GM21825 (cell line): ENCODE results near the gene KIF21B.

Experiments
- ATAC-seq: cut with Tn5 transposase; IDR thresholded peaks from one replicate; pipeline ENCODE4 v1.9.1; 2021; ENCODE audit warnings: mild to moderate bottlenecking, moderate library complexity; ENCODE audit not compliant: unreplicated experiment

KIF21B gene

GRCh38 chr1:201023517-201023902 lies at the start of gene KIF21B:
TSS of gene KIF21B (minus strand) at chr1:201023714. CDS start at chr1:201023383, 331 bp downstream.
- peak; percentile 50 for ATAC-seq

- no peak for ATAC-seq
Observed at GRCh38 chr1:201072922-201073321, 49.4 kb upstream of the KIF21B start.

DNA sequence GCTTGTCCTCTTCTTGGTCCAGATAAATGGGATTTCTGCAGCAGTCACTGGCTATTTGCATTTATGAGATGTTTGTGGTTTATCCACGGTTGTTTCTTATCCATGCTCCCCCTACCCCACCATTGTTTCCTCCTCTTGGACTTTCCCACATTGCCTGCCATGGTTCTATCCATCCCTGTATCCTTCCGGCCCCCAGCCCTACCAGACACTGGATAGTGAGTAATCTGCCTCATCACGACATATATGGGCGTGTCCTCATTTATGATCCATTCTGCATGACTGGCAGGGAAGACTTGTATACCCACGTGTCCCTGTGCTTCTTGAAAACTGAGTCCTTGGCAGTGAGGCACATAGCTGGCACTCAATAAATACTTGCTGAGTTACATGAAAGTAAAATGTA lies 48.6 kb upstream of the KIF21B start:
- ATAC-seq = no peak

GRCh38 chr1:201069636-201070035 lies 46.1 kb upstream of the KIF21B start:
- no peak for ATAC-seq

DNA sequence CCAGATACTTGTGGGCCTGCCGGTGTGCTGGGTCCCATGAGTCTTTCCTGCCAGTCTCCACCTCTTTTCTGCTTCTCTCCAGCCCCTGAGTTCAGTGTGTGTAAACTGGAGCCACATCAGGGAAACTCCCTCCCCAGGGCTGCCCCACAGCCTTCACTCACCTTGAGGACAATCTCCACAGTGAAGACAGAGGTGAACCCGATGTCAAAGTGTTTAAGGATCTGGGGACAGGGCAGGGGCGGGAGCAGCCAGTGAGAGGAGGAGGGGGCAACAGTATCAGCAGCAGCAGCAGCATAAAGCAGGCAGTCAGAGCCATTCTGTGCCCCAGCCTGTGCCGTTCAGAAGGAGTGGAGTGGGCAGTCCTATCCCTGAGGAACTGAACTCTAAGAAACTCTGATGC lies 45.5 kb upstream of the KIF21B start:
- no peak for ATAC-seq

GRCh38 chr1:201066986-201067385 lies 43.5 kb upstream of the KIF21B start:
- no peak for ATAC-seq

DNA sequence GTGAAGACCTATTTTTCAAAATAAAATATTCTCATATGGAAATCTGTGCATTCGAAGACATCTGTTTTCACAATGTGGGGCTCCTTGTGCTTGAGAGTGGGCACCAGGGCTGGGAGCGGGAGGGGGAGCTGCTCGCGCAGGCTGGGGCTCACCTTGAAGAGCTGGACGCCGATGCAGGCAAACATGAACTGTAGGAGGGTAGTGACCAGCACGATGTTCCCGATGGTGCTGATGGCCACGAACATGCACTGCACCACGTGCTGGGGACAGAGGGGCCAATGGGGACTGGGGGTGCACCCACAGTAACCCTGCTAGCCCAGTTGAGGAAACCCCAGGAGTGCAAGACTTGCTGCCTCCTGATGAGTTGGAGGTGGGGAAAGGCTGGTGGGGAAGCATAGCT lies 42.2 kb upstream of the KIF21B start:
- no peak for ATAC-seq

DNA sequence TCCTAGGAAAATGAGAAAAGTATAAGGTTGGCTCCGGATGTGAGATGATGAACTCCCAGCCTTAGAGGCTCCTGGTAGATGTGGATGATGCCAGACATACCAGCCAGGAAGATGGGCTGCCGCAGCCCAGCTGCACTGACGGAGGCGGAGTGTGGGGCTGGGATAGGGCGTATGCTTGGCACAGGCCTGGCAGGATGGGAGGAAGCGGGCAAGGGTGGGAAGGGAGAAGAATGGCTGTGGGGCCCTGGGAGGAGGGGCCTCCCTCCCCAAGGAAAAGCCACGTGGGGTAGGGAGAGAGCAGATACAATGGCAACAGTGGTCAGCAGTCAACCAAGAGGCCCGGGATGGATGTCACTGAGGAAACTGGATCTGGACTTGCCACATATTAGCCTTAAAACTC lies 41.3 kb upstream of the KIF21B start:
- ATAC-seq = no peak

- ATAC-seq = no peak
Observed at GRCh38 chr1:201063145-201063544, 39.6 kb upstream of the KIF21B start.

DNA sequence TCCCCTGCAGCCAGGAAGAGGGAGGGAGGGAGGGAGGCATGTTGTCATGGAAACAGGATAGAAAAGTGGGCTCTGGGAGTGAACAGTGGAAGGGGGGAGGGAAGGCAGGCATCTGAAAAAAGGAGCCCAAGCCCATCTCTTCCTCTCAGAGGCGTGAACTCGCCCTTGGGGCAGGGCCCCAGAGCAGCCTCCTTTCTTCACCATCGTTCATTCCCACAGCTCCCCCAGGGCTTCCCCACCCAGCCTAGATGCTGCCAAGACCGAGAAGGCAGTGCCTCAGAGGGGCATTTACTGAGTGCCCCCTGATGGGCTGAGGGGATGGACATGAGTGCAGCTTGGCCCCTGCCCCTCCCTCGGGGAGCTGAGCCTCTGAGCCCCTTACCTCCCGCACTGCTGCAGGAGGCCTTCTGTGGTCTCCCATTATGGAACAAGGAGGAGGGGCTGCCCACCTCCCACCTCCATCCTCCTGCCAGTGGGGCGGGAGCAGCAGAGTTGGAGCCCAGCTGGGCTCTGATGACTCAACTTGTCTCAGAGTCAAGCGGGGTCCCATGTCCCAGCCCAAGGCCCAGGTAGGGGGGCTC lies 39.1 kb upstream of the KIF21B start:
- ATAC-seq = no peak

DNA sequence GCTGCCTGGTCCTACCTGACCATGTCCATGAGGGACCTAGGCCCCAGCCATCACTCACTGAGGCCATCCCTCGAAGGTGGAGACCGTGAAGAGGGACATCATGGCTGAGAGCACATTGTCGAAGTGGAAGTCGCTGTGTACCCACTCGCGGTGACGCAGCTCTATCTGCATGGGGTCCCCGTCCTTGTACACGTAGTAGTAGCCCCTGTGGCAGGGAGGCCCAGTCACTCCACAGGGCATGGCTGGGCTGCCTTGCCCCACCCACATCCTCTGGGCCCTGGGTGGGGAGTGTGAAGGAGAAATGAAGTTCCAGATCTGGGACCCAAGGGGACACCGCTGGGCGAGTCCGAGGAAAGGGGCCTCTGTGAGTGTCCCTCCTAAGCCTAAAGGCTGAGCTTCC lies 38.4 kb upstream of the KIF21B start:
- ATAC-seq = no peak

- no peak for ATAC-seq
Observed at GRCh38 chr1:201061049-201061448, 37.5 kb upstream of the KIF21B start.

GRCh38 chr1:201060586-201060985 lies 37.1 kb upstream of the KIF21B start:
- no peak for ATAC-seq

DNA sequence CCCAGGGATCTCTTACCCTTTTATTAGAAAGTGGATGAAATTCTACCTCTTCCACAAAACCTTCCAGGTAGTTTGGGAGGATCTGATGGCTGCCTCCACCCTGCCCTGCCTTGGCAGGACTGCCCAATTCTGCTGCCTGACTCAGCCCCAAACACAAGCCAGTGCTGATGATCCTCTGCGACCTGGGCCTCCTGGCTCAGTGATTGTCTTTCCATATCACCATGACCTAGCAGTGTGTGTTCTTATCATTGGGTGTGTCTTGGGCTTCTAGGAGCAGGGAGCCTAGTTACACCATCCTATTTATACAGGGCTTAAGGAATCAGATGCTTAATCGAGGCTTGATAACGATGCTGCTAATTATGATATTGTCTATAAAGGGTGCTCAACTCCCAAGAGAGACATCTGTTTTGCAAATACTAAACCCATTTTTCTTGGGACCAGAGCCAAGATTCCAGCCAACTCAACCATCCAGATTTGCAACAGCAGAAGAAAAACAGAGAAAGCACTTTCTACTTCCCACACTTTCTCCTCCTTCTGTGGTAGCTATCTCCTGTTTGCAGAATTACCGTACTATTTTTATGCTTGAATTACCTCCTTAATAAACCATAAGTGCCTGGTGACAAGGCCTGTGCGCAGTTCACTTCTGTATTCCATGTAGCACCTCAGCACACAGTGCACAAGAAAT lies 36.5 kb upstream of the KIF21B start:
- no peak for ATAC-seq

DNA sequence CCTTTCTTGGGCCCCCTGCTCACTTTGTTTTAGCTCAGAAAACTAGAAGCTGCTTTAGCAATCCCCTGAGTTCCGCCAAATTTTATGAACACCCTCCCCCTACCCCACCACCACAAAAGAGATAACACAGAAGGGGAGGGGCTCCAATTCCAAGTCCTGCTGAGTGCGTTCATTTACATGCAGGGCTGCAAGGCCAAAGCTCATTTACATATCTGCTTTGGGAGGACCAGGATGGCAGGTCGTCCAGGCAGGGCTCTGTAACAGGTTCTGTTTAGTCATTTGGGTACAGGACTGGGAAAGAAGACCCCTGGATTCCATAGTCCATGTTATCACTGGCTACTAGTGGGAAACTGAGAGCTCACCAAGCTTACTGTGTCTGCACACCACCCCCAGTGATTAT lies 35.9 kb upstream of the KIF21B start:
- ATAC-seq = no peak

GRCh38 chr1:201054091-201054543 lies 30.6 kb upstream of the KIF21B start:
- ATAC-seq = no peak

DNA sequence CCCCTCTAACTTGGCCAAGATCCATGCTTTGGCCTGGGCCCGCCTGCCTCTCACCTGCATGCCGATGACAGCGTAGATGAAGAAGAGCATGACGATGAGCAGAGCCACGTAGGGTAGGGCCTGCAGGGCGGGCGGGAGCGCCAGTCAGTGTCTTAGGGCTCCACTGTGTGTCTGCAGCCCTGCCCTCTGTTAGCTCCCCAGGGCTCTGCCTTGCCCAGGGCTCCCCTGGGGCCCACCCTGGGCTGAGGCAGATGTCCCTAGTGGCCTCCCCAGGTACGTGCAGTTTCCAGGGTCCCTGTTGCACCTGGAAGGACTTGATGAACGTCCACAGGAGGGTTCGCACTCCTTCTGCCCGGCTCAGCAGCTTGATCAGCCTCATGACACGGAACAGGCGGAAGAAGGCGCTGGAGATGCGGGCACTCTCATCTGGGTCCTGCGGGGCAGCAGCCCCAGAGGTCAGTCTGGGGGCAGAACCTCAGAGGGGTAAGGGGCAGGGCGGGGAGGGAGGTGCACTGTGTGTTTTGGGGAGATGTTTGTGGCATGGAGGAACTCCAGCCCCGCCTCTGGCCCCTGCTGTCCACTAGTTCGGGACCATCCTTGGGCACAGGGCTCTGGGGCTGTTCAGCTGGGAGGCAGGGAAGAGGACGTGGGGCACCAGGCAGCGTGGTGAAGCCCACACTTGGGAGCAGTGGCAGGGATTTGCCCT lies 29.8 kb upstream of the KIF21B start:
- no peak for ATAC-seq

- ATAC-seq = no peak
Observed at GRCh38 chr1:201051399-201051798, 27.9 kb upstream of the KIF21B start.

- no peak for ATAC-seq
Observed at GRCh38 chr1:201050515-201051277, 27.2 kb upstream of the KIF21B start.

DNA sequence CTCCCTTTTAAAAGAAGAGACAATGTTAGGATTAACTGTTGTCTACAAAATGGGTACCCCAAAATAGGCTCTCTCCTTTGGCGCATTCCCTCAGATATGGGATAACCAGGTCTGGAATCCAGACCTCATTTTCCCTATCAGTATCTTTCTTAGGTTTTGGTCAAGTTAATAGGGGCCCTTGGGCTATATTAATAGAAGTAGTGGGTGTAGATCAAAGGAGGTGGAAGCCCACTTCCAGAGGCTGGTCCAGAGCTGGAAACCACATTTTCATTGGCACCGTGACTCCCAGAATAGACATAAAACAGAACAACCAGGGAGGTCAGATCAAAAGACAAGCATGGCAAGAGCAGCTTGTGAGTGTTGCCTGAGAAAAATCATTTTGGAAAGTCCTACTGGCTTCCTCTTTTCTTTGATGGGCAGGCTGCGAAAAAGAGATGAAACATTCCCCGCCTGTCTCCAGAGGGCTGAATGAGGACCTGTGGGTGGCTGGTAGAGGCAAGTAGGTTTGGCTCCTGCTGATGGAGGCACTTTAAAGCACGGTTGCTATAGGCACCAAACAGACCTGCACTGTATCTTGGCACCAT lies 25.8 kb upstream of the KIF21B start:
- ATAC-seq = no peak

GRCh38 chr1:201048521-201048920 lies 25.0 kb upstream of the KIF21B start:
- ATAC-seq = no peak
